ENCODE measurements around the gene PCDH7. TPM values are rescaled to one million over a fixed set of nuclear protein-coding genes. Genes with fewer than 3 reads are reported as not detected.

The PCDH7 gene
- 53.4 TPM for total RNA-seq
- long read RNA-seq, full-length matches to known transcripts = 22 of 41 reads
- long read RNA-seq, partial matches to known transcripts = 2 of 41 reads
- long read RNA-seq, other reads (novel, unspliced or antisense) = 17 of 41 reads

- DNase-seq = peak; percentile 37
- intact Hi-C loops (cut with micrococcal nuclease) = no loop called here
- peak; percentile 55 for ATAC-seq
These were observed at the start of gene PCDH7 for GRCh38 chr4:30720021-30720660. Gene PCDH7, plus strand, starts transcription at chr4:30720369. Its CDS starts 1,054 bp downstream, at chr4:30721423.

GRCh38 chr4:30671926-30672448 is 48.2 kb upstream of the PCDH7 start:
- intact Hi-C loops (cut with micrococcal nuclease) = no loop called here
- ATAC-seq (no peak), DNase-seq (no peak)

- intact Hi-C loops (cut with micrococcal nuclease) = no loop called here
- no peak for ATAC-seq
- DNase-seq = no peak
These were observed 24.0 kb upstream of the PCDH7 start for GRCh38 chr4:30696191-30696590.

- DNase-seq = peak; percentile 29
- intact Hi-C loops (cut with micrococcal nuclease) = no loop called here
- ATAC-seq = no peak
These were observed 5.6 kb upstream of the PCDH7 start for GRCh38 chr4:30714408-30715031.

GRCh38 chr4:30716158-30716557 is 4.0 kb upstream of the PCDH7 start:
- intact Hi-C loops (cut with micrococcal nuclease) = no loop called here
- no peak for DNase-seq
- no peak for ATAC-seq

GRCh38 chr4:30716681-30717207 is 3.4 kb upstream of the PCDH7 start:
- no peak for DNase-seq
- intact Hi-C loops (cut with micrococcal nuclease) = no loop called here
- no peak for ATAC-seq

GRCh38 chr4:30717208-30718020 is 2.8 kb upstream of the PCDH7 start:
- ATAC-seq (peak; percentile 20), DNase-seq (peak; percentile 54)
- intact Hi-C loops (cut with micrococcal nuclease) = no loop called here

GRCh38 chr4:30718021-30718542 is 2.1 kb upstream of the PCDH7 start:
- intact Hi-C loops (cut with micrococcal nuclease) = no loop called here
- ATAC-seq = peak; percentile 30
- DNase-seq = peak; percentile 68

GRCh38 chr4:30718641-30719453 is 1.3 kb upstream of the PCDH7 start:
- intact Hi-C loops (cut with micrococcal nuclease) = no loop called here
- DNase-seq = no peak
- ATAC-seq = peak; percentile 1

- ATAC-seq = peak; percentile 68
- DNase-seq = peak; percentile 75
- intact Hi-C loops (cut with micrococcal nuclease) = no loop called here
These were observed 632 bp upstream of the PCDH7 start for GRCh38 chr4:30719454-30720020.

GRCh38 chr4:30720661-30721184 is 554 bp downstream of the PCDH7 start:
- ATAC-seq (peak; percentile 16), DNase-seq (peak; percentile 59)
- intact Hi-C loops (cut with micrococcal nuclease) = no loop called here

GRCh38 chr4:30721185-30722091 is 1.3 kb downstream of the PCDH7 start:
- intact Hi-C loops (cut with micrococcal nuclease) = no loop called here
- peak; percentile 25 for ATAC-seq
- peak; percentile 69 for DNase-seq

- intact Hi-C loops (cut with micrococcal nuclease) = no loop called here
- ATAC-seq (no peak), DNase-seq (no peak)
These were observed 1.9 kb downstream of the PCDH7 start for GRCh38 chr4:30722092-30722358.

GRCh38 chr4:30722359-30723200 is 2.4 kb downstream of the PCDH7 start:
- no peak for ATAC-seq
- DNase-seq = peak; percentile 39
- intact Hi-C loops (cut with micrococcal nuclease) = no loop called here

GRCh38 chr4:30723201-30723955 is 3.2 kb downstream of the PCDH7 start:
- no peak for DNase-seq
- no peak for ATAC-seq
- intact Hi-C loops (cut with micrococcal nuclease) = no loop called here

- intact Hi-C loops (cut with micrococcal nuclease) = no loop called here
- DNase-seq (no peak), ATAC-seq (no peak)
These were observed 4.1 kb downstream of the PCDH7 start for GRCh38 chr4:30724247-30724646.
